ENCODE measurements around the gene MRPL55. TPM values are rescaled to one million over a fixed set of nuclear protein-coding genes. Genes with fewer than 3 reads are reported as not detected.
A peak's percentile ranks its signal among the peaks of the same experiment; 100 is the strongest.

The MRPL55 gene
- polyA plus RNA-seq, 1 donor (not counting 4 experiments of a cell fraction or from before 2014, with no cell fraction given), result 28.4 TPM

- H3K9ac ChIP-seq (ENCODE audit: control insufficient read depth, extremely low read depth, insufficient read depth, low read length), result no peak overlapping the region
- FAIRE-seq, result no peak
Observed at GRCh38 chr1:228058949-228059633, 50.0 kb downstream of the MRPL55 start.

GRCh38 chr1:228058172-228058948, 50.7 kb downstream of the MRPL55 start:
- peaks cover 3% of the 10 kb centered on the region for H3K4me1 ChIP-seq (ENCODE audit: control insufficient read depth, extremely low read depth, insufficient read depth, low read length)

More at GRCh38 chr1:228058949-228059633, 50.0 kb downstream of the MRPL55 start:
- Histone ChIP-seq H2AFZ (ENCODE audit: control insufficient read depth, low read length) (peak overlapping the region; percentile 46), H3K27ac (ENCODE audit: control insufficient read depth, insufficient read depth, low read length) (no peak overlapping the region), H3K27me3 (ENCODE audit: control insufficient read depth, extremely low read depth, insufficient read depth, low read length) (peaks cover 47% of the 10 kb centered on the region), H4K20me1 (ENCODE audit: control insufficient read depth, extremely low read depth, insufficient read depth, low read length) (no peaks in the 10 kb centered on the region), H3K9me1 (ENCODE audit: control insufficient read depth, extremely low read depth, insufficient read depth, low read length) (no peaks in the 10 kb centered on the region), H3K4me1 (ENCODE audit: control insufficient read depth, extremely low read depth, insufficient read depth, low read length) (peaks cover 3% of the 10 kb centered on the region), H3K36me3 (ENCODE audit: control insufficient read depth in 2 of 2, extremely low read depth in 1 of 2, insufficient read depth in 2 of 2, low read length in 2 of 2) (no peaks in the 10 kb centered on the region), H3K4me2 (ENCODE audit: control insufficient read depth, extremely low read depth, insufficient read depth, low read depth, low read length) (peak overlapping the region; percentile 51), H3K79me2 (ENCODE audit: control insufficient read depth, insufficient read depth, low read length) (no peaks in the 10 kb centered on the region), H3K9me3 (ENCODE audit: control insufficient read depth, low read depth, low read length) (no peaks in the 10 kb centered on the region), H3K4me3 (ENCODE audit: control insufficient read depth in 2 of 3, extremely low read depth in 1 of 3, insufficient read depth in 2 of 3, low read depth in 1 of 3, low read length in 3 of 3) (peak overlapping the region in 2 of 3 experiments; percentile 18 to 26)
- dilution Hi-C loops (cut with MboI; ENCODE audit: extremely low pct_ligation_motif_present, low sequenced_read_pairs), result no loop called here
- TF ChIP-seq, protein P1, sequence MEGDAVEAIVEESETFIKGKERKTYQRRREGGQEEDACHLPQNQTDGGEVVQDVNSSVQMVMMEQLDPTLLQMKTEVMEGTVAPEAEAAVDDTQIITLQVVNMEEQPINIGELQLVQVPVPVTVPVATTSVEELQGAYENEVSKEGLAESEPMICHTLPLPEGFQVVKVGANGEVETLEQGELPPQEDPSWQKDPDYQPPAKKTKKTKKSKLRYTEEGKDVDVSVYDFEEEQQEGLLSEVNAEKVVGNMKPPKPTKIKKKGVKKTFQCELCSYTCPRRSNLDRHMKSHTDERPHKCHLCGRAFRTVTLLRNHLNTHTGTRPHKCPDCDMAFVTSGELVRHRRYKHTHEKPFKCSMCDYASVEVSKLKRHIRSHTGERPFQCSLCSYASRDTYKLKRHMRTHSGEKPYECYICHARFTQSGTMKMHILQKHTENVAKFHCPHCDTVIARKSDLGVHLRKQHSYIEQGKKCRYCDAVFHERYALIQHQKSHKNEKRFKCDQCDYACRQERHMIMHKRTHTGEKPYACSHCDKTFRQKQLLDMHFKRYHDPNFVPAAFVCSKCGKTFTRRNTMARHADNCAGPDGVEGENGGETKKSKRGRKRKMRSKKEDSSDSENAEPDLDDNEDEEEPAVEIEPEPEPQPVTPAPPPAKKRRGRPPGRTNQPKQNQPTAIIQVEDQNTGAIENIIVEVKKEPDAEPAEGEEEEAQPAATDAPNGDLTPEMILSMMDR (optimal IDR thresholded peaks at IDR 0.05 in 1 of 3, IDR thresholded peaks at IDR 0.05 in 1 of 3, conservative IDR thresholded peaks at IDR 0.05 in 1 of 3; ENCODE audit: extremely low read depth in 1 of 3, insufficient read depth in 2 of 3, low read length in 3 of 3), result no peak
- TF ChIP-seq EZH2 (IDR thresholded peaks at IDR 0.05; ENCODE audit: low read length), result peak; percentile 79
- no peak for DNase-seq (ENCODE audit: low read depth, low spot score)

More at GRCh38 chr1:228058172-228058948, 50.7 kb downstream of the MRPL55 start:
- Histone ChIP-seq H3K4me2 (ENCODE audit: control insufficient read depth, extremely low read depth, insufficient read depth, low read depth, low read length) (no peak overlapping the region), H2AFZ (ENCODE audit: control insufficient read depth, low read length) (no peak overlapping the region), H3K27me3 (ENCODE audit: control insufficient read depth, extremely low read depth, insufficient read depth, low read length) (peaks cover 47% of the 10 kb centered on the region), H3K27ac (ENCODE audit: control insufficient read depth, insufficient read depth, low read length) (no peak overlapping the region), H3K4me3 (ENCODE audit: control insufficient read depth in 2 of 3, extremely low read depth in 1 of 3, insufficient read depth in 2 of 3, low read depth in 1 of 3, low read length in 3 of 3) (no peak overlapping the region), H3K9ac (ENCODE audit: control insufficient read depth, extremely low read depth, insufficient read depth, low read length) (no peak overlapping the region), H4K20me1 (ENCODE audit: control insufficient read depth, extremely low read depth, insufficient read depth, low read length) (no peaks in the 10 kb centered on the region), H3K9me1 (ENCODE audit: control insufficient read depth, extremely low read depth, insufficient read depth, low read length) (no peaks in the 10 kb centered on the region), H3K79me2 (ENCODE audit: control insufficient read depth, insufficient read depth, low read length) (no peaks in the 10 kb centered on the region), H3K36me3 (ENCODE audit: control insufficient read depth in 2 of 2, extremely low read depth in 1 of 2, insufficient read depth in 2 of 2, low read length in 2 of 2) (no peaks in the 10 kb centered on the region), H3K9me3 (ENCODE audit: control insufficient read depth, low read depth, low read length) (no peaks in the 10 kb centered on the region)
- dilution Hi-C loops (cut with MboI; ENCODE audit: extremely low pct_ligation_motif_present, low sequenced_read_pairs), result no loop called here
- DNase-seq (ENCODE audit: low read depth, low spot score), result no peak
- FAIRE-seq, result no peak
- TF ChIP-seq, protein P1 (optimal IDR thresholded peaks at IDR 0.05 in 1 of 3, IDR thresholded peaks at IDR 0.05 in 1 of 3, conservative IDR thresholded peaks at IDR 0.05 in 1 of 3; ENCODE audit: extremely low read depth in 1 of 3, insufficient read depth in 2 of 3, low read length in 3 of 3), result no peak
- TF ChIP-seq EZH2 (IDR thresholded peaks at IDR 0.05; ENCODE audit: low read length), result no peak

Small RNAs within 50 kb of the gene (small RNA-seq; reads per million reads assigned to genes)
- gene AL359510.1 (ENCODE audit: insufficient read length in 3 of 3, low read depth in 3 of 3, low replicate concordance in 1 of 3), result 0 reads per million in 3 experiments

Other genes starting within 250 kb of the MRPL55 start
- gene WNT9A, start 161.4 kb downstream of the MRPL55 start, polyA plus RNA-seq, result 1.7 to 2.5 TPM (median 2.3 TPM) in 3 replicates
- 0.07 to 0.15 TPM (median 0.07 TPM) in 3 replicates for gene WNT3A, start 102.3 kb downstream of the MRPL55 start, polyA plus RNA-seq
- 295 to 451 TPM (median 325 TPM) in 3 replicates for gene ARF1, start 26.6 kb downstream of the MRPL55 start, polyA plus RNA-seq
- gene C1orf35, start 6.0 kb downstream of the MRPL55 start, polyA plus RNA-seq, result 8.2 to 11.9 TPM (median 10.0 TPM) in 3 replicates
- gene GUK1, start 31.0 kb upstream of the MRPL55 start, polyA plus RNA-seq, result 412 to 877 TPM (median 450 TPM) in 3 replicates
- 0.37 to 0.63 TPM (median 0.58 TPM) in 3 replicates for gene GJC2, start 40.6 kb upstream of the MRPL55 start, polyA plus RNA-seq
- gene IBA57, start 56.5 kb upstream of the MRPL55 start, polyA plus RNA-seq, result 1.5 to 3.4 TPM (median 2.8 TPM) in 3 replicates
- 1.6 to 3.5 TPM (median 1.8 TPM) in 3 replicates for gene OBSCN, start 98.7 kb upstream of the MRPL55 start, polyA plus RNA-seq

Measured in keratinocyte (primary cell).